GM12875 (cell line): Measurements from ENCODE around the gene KLF1.

ENCODE experiments used
- H3K4me3 ChIP-seq: one replicate; pipeline ENCODE4 v1.5.1; 2011; ENCODE audit warnings: low read depth, low read length, control low read depth
- TF ChIP-seq, protein P1 (sequence below): IDR thresholded peaks from 2 replicates; pipeline ENCODE4 v1.5.1; 2011; ENCODE audit warnings: low read depth, mild to moderate bottlenecking, control low read depth, inconsistent platforms, low read length, moderate library complexity, borderline replicate concordance; ENCODE audit not compliant: insufficient read depth

KLF1 gene

DNA sequence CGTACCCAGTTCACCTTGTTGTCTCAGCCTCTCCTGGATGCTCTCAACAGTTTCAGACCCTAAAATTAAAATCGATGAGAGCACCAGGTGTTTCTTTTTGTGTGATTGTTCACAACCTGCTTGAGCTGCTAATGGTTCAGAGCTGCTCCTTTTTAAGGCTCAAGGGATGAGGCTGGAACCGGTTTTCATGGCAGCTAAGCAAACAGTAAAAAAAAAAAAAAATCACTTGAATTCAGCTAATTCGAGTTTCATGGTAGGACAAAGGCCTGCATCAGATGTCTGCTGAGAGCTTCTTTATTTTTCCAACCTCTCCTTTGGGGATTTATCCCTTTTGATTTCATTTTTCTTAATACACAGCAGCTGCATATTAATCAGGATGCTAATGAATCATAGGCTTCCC, 25.6 kb upstream of the KLF1 start:
- no peak overlapping the region for H3K4me3 ChIP-seq
- TF ChIP-seq, protein P1, sequence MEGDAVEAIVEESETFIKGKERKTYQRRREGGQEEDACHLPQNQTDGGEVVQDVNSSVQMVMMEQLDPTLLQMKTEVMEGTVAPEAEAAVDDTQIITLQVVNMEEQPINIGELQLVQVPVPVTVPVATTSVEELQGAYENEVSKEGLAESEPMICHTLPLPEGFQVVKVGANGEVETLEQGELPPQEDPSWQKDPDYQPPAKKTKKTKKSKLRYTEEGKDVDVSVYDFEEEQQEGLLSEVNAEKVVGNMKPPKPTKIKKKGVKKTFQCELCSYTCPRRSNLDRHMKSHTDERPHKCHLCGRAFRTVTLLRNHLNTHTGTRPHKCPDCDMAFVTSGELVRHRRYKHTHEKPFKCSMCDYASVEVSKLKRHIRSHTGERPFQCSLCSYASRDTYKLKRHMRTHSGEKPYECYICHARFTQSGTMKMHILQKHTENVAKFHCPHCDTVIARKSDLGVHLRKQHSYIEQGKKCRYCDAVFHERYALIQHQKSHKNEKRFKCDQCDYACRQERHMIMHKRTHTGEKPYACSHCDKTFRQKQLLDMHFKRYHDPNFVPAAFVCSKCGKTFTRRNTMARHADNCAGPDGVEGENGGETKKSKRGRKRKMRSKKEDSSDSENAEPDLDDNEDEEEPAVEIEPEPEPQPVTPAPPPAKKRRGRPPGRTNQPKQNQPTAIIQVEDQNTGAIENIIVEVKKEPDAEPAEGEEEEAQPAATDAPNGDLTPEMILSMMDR: no peak

DNA sequence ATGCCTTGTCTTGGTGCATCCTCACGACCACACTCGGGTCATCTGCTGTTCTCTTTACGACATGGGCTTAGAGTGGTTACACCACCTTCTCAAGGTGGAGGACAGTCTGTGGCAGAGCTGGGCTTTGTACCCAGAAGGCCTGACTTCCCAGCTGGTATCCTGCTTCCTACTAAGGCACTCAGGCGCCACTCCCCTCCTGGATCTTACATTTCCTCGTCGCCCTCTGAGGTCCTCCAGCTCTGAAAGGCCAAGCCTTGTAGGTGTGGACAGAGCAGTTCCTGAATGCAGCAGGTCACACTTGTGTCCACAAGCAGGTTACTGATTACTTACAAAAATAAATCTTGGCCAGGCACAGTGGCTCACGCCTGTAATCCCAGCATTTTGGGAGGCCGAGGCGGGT, 20.2 kb upstream of the KLF1 start:
- TF ChIP-seq, protein P1: no peak
- no peak overlapping the region for H3K4me3 ChIP-seq

DNA sequence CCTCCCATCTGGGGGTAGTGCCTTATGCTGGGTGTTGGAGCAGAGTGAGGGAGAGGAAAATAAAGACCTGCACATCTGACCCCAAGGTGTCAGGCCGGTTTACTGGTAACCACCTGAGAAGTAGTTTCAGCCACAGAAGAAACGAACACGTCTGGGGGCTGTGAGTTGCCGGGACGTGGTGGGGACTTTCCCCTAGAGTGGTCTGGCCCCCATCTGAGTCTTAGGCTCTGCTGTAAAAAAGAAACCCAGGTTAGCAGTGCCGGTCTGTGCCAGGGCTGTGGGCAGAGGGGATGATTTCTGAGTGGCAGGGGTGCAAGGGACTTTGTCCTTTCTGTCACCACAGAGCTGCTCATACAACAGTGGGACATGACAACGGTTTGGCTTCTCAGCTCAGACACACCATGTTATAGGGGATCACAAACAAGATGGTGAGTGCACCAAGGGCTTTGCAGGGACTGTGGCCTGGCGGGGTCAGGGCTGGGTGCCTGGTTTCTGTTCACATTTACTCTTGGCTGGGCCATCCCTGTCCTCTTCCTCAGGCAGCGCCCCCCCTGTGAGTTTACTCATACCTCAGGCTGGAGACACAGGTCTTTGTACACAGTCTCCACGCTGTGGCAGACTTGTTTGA, 13.0 kb upstream of the KLF1 start:
- H3K4me3 ChIP-seq: no peak overlapping the region
- TF ChIP-seq, protein P1: no peak

GRCh38 chr19:12896460-12896859, 9.5 kb upstream of the KLF1 start:
- H3K4me3 ChIP-seq: no peak overlapping the region
- TF ChIP-seq, protein P1: no peak

DNA sequence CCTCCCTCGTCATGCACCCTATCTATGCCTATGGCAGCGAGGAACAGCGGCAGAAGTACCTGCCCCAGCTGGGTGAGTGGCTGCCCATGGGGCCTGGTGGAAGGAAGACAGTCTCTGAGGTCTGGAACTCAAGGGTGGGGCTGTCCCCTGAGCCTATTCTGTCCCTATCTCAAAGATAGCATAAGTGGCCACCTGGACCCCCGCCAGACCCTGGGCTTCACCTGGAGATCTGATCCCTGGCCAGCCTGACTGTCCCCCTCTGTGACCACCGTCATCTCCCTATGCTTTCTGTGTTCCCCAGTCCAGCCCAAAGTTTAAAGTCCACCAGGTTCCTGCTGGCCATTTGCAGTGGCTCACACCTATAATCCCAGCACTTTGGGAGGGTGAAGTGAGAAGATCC, 6.6 kb upstream of the KLF1 start:
- TF ChIP-seq, protein P1: no peak
- no peak overlapping the region for H3K4me3 ChIP-seq

GRCh38 chr19:12891553-12892021, 4.6 kb upstream of the KLF1 start:
- TF ChIP-seq, protein P1: no peak
- peak overlapping the region; percentile 94 for H3K4me3 ChIP-seq

GRCh38 chr19:12890787-12891552, 4.0 kb upstream of the KLF1 start, which contains the start of gene GCDH:
Gene GCDH, plus strand, starts transcription at chr19:12891160. Its CDS starts 145 bp downstream, at chr19:12891305.
- TF ChIP-seq, protein P1: no peak
- peak within 1 kb of the TSS; percentile 94 for H3K4me3 ChIP-seq

DNA sequence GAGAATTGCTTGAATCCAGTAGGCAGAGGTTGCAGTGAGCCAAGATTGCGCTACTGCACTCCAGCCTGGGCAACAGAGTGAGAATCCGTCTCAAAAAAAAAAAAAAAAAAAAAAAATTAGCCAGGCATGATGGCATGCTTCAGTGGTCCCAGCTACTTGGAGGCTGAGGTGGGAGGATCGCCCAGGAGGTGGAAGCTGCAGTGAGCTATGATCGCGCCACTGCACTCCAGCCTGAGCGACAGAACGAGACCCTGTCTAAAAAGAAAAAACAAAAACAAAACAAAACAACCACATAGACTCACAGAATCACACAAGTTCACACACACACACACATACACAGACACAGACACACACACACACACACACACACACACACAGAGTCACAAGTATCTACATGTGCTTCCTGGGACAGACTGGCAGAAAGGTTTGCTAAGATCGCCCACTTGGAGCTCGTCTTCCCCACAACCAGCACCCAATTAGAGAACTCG, 3.3 kb upstream of the KLF1 start:
- peak overlapping the region; percentile 2 for H3K4me3 ChIP-seq
